ENCODE results near the gene PPM1G. TPM values are rescaled to one million over a fixed set of nuclear protein-coding genes. Genes with fewer than 3 reads are reported as not detected.
A peak's percentile ranks its signal among the peaks of the same experiment; 100 is the strongest.
"Not testable (repeated sequence)": the region's sequence is repeated elsewhere in the genome, so short reads cannot be mapped to it uniquely, and the experiment has no call there.

Gene PPM1G
- polyA plus RNA-seq, 1 donor from 2014 or later, result 80.1 TPM

DNA sequence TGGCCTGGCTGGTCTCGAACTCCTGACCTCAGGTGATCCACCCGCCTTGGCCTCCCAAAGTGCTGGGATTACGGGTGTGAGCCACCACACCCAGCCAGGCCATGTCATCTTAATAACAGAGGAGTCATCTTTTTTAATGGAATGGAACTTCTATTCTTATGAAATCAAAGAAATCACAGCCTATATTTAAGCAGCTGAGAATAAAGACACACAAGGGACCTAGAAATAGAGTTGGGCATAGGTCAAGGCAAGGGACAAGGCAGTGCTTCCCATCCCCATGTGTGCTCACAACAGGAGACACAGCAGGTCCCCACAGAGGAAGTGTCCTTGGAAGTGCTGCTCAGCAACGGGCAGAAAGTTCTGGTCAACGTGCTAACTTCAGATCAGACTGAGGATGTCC, 35.8 kb downstream of the PPM1G start:
- peak overlapping the region in 1 of 4 donors; percentile 77 for H3K4me3 Mint-ChIP-seq
- H3K36me3 Mint-ChIP-seq, result peaks cover 1% of the 10 kb centered on the region
- H3K27me3 Mint-ChIP-seq, result no peaks in the 10 kb centered on the region
- peak overlapping the region in 1 of 3 donors; percentile 53 for H3K27ac Mint-ChIP-seq
- peaks cover 17 to 24% (median 21%) of the 10 kb centered on the region in 3 donors for H3K4me1 Mint-ChIP-seq
- no peaks in the 10 kb centered on the region for H3K9me3 Mint-ChIP-seq

DNA sequence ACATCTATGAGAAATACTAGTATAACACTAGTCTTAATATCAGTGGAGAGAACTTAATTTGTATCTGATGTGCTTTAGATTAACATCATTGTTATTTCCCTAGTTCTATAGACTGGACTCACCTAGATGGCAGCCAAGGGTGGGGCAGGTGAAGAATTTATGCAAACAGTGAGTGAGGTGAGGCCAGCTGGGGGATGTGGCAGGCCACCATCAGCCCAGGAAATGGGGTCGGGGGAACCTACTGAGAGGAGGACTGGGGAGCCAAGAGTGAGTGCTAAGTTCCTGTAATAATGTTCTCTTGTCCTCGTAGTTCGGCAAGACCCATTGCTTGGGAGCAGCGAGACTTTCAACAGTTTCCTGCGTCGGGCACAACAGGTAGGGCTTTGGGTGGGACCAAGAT, 36.5 kb downstream of the PPM1G start:
- no peaks in the 10 kb centered on the region for H3K9me3 Mint-ChIP-seq
- H3K4me1 Mint-ChIP-seq, result peaks cover 17 to 26% (median 25%) of the 10 kb centered on the region in 3 donors
- H3K27me3 Mint-ChIP-seq, result no peaks in the 10 kb centered on the region
- peak overlapping the region; percentile 57 to 94 (median 86) for H3K27ac Mint-ChIP-seq
- peak overlapping the region in 2 of 4 donors; percentile 46 to 77 for H3K4me3 Mint-ChIP-seq
- H3K36me3 Mint-ChIP-seq, result peaks cover 1% of the 10 kb centered on the region

DNA sequence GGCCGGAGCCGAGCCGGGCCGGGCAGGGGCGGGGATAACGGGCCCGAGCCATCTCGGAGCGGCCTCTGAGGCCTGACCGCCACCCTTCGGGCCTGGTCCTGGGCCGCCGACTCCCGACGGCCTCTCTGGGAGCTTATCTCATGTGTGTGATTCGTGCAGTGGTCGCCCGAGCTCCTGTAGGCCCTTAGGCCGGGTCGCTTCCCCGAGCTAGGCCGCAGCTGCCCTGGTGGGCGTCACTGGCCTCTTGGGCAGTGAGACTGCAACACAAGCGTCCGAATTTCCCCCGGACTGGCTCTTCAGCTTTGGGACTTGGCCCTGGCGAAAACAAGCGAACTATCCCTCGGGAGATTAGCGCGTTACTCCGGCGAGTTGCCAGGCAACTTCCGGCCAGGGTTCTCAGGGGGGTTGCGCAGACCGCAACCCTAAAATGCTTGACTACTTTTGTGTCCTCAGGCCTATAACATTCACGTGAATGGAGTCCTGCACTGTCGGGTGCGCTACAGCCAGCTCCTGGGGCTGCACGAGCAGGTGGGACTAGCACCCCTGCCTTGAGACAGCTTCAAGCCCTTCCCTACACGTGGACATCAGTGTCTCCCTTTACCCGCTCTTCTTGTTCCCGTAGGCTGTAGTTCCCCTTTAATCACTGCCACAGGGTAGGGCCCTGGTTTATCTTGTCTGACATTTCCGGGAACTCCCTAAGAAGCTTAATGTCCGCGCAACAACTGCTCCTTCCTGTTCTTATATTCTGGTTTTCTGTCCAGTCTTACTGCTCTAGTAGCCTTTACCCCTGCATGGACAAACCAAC, 38.4 kb downstream of the PPM1G start:
- H3K4me3 Mint-ChIP-seq, result peak overlapping the region; percentile 84 to 100 (median 96)
- no peaks in the 10 kb centered on the region for H3K27me3 Mint-ChIP-seq
- H3K9me3 Mint-ChIP-seq, result no peaks in the 10 kb centered on the region
- peaks cover 4% of the 10 kb centered on the region for H3K36me3 Mint-ChIP-seq
- peak overlapping the region; percentile 71 to 99 (median 95) for H3K27ac Mint-ChIP-seq
- H3K4me1 Mint-ChIP-seq, result peaks cover 17 to 26% (median 25%) of the 10 kb centered on the region in 3 donors

DNA sequence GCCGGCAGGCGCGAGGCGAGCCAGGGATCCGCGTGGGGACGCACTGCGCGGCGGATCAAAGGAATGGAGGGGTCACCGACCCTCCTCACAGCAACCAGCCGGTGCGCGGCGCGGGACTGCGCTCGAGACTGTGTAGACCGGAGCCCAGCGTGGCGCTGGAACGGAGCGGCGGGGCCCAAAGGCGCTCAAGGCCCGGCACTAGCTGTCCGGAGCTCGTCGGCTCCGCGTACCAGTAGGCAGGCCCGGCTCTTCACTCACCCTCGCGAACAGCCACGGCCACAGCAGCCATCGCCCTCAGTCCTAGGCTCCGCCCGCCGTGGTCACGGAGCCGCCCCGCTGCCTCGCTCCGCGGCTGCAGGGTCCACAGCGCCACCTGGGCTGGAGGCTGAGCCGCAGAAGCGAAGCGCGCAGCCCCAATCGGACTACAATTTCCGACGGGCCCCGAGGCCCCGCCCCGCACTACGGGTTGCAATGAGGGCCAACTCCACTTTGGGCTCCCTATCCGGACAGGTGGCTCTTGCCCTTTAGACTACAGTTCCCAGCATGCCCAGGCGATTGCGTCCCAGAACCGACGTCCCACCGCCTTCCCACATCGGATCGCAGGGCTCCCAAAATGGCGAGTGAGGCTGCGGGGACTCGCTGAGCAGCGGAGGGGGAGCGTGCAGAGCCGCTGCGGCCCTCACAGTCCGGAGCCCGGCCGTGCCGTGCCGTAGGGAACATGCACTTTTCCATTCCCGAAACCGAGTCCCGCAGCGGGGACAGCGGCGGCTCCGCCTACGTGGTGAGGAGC, 39.2 kb downstream of the PPM1G start, which contains the start of the genes EIF2B4 and SNX17:
Gene EIF2B4, minus strand, starts transcription at position 313 of the 790 bp plus-strand sequence. Its CDS starts 24 bp downstream, at position 289.
Gene SNX17, plus strand, starts transcription at position 591 of the 790 bp plus-strand sequence. Its CDS starts 128 bp downstream, at position 719.
- Mint-ChIP-seq H3K27ac (peak within 1 kb of the TSS; percentile 71 to 99 (median 95)), H3K9me3 (no peaks in the 10 kb centered on the region), H3K4me1 (peaks cover 17 to 26% (median 25%) of the 10 kb centered on the region in 3 donors), H3K36me3 (peaks cover 4% of the 10 kb centered on the region), H3K4me3 (peak within 1 kb of the TSS; percentile 84 to 100 (median 96)), H3K27me3 (no peaks in the 10 kb centered on the region)

DNA sequence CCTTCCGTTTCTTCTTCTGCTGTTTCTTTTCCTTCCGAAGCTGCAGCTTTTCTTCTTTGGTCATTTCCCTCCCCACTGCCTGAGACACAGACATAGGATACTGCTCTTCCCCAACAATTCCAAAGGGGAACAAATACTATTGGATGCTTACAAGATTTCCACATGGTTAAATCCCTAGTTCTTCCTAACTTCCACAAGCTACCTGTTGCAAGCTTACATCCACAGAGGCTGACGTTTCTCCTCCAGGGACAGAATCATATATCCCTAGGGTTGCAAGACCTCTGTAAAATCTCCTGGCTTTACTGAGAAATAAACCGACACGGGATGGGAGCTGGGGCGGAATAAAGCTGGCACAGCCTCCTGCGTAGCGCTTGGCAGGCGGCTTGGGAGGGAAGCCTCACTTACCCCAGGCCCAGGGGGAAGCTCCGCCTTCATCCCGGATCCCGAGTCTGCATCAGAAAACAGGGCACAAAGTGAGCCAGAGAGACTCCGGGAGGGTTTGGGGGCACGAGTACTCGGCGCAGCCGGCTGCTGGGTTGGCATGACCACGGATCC, 39.8 kb downstream of the PPM1G start:
- peak overlapping the region; percentile 71 to 95 (median 91) for H3K27ac Mint-ChIP-seq
- H3K27me3 Mint-ChIP-seq, result no peaks in the 10 kb centered on the region
- H3K9me3 Mint-ChIP-seq, result no peaks in the 10 kb centered on the region
- peaks cover 4% of the 10 kb centered on the region for H3K36me3 Mint-ChIP-seq
- H3K4me1 Mint-ChIP-seq, result peaks cover 17 to 26% (median 25%) of the 10 kb centered on the region in 3 donors
- H3K4me3 Mint-ChIP-seq, result peak overlapping the region; percentile 84 to 100 (median 95)

DNA sequence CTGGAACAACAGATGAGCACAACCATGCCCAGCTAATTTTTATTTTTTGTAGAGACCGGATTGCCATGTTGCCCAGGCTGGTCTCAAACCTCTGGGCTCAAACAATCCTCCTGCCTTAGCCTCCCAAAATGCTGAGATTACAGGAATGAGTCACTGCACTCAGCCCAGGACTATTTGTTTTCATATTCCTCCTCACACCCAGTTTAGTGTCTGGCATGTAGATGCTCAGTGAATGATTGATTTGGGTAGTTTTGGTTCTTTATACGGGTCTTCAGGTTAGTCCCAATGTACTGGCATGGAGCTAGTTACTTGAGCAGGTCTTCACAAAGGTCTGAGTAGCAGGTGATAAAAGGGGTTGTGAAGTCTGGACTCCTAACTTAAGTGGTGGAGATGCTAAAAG, 45.5 kb downstream of the PPM1G start:
- H3K27ac Mint-ChIP-seq, result peak overlapping the region in 2 of 3 donors; percentile 63 to 65
- H3K4me1 Mint-ChIP-seq, result peaks cover 0 to 7% (median 3%) of the 10 kb centered on the region in 3 donors
- H3K36me3 Mint-ChIP-seq, result peaks cover 3% of the 10 kb centered on the region
- H3K9me3 Mint-ChIP-seq, result no peaks in the 10 kb centered on the region
- H3K4me3 Mint-ChIP-seq, result peak overlapping the region in 1 of 4 donors; percentile 43
- H3K27me3 Mint-ChIP-seq, result no peaks in the 10 kb centered on the region

DNA sequence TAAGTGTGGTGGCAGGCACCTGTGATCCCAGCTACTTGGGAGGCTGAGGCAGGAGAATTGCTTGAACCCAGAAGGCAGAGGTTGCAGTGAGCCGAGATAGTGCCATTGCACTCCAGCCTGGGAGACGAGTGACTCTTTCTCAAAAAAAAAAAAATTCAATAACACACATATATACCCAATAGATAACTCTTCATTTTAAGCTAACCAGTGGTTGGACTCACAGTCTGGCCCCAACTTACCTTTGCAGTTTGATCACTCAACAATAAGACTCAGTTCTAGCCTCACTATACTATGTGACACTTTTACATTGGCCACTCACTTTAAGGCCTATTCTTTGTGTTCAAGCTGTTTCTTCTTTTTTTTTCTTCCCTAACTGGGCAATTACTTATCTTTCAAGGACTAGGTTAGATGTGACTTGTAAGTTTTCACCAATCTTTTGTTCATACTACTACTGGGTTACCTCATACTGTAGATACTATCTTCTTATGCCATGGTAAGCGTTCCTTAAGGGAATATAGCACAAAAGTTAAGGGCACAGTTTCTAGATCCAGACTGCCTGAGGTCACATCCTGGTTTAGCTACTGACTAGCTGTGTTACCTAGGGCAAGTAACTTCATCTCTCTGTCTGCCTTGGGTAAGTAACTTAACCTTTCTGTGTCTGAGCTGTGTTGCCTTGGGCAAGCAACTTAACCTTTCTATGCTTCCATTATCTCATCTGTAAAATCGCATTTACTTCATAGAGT, 46.5 kb downstream of the PPM1G start:
- no peak overlapping the region for H3K27ac Mint-ChIP-seq
- no peaks in the 10 kb centered on the region for H3K9me3 Mint-ChIP-seq
- H3K27me3 Mint-ChIP-seq, result no peaks in the 10 kb centered on the region
- peak overlapping the region in 1 of 4 donors; percentile 19 for H3K4me3 Mint-ChIP-seq
- peaks cover 3% of the 10 kb centered on the region for H3K36me3 Mint-ChIP-seq
- peaks cover 4 to 8% (median 7%) of the 10 kb centered on the region in 3 donors for H3K4me1 Mint-ChIP-seq

DNA sequence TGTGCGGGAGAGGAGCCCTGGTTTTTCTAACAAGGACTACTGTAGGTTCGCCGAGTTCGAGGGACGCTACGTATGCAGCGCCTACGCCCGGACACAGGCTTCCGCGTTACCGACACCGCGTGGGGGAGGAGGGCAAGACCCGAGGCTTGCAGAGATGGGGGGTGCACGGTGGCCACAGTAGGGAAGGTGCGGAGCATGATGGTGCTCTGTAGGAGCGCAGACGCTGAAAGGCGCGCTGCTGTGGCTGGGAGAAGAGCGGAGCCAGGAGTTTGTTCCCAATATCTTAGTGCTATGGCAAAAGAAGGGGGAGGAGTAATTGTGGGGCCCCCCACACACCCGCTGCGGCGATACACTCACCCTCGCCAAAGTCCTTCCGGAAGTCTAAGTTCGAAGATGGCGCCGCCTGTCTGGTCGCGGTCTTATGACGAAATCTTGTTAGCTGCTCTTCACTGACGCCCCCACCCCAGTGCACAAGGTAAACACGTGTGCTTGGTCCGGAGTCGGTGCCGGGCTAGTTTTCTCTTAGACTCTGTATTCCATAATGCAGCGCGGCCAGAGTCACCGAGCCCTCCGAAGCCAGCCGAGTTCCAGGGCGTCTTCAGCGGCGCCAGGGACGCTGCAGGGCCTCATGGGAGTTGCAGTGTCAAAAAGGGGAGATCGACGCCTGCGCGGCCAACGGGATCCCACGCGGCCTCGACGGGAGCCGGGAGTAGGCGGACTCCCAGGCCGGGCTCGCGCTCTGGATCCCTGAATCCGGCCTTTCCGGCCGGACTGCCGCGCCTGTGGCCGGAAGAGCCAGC, 52.8 kb downstream of the PPM1G start, which contains the start of gene GTF3C2:
Gene GTF3C2, minus strand, starts transcription at position 383 of the 800 bp plus-strand sequence. CDS start 13,210 bp downstream, outside the sequence.
- H3K27ac Mint-ChIP-seq, result peak within 1 kb of the TSS; percentile 95 to 99 (median 98)
- H3K9me3 Mint-ChIP-seq, result no peaks in the 10 kb centered on the region
- peaks cover 34 to 44% (median 41%) of the 10 kb centered on the region in 3 donors for H3K4me1 Mint-ChIP-seq
- peak within 1 kb of the TSS; percentile 95 to 99 (median 98) for H3K4me3 Mint-ChIP-seq
- no peaks in the 10 kb centered on the region for H3K27me3 Mint-ChIP-seq
- H3K36me3 Mint-ChIP-seq, result no peaks in the 10 kb centered on the region

DNA sequence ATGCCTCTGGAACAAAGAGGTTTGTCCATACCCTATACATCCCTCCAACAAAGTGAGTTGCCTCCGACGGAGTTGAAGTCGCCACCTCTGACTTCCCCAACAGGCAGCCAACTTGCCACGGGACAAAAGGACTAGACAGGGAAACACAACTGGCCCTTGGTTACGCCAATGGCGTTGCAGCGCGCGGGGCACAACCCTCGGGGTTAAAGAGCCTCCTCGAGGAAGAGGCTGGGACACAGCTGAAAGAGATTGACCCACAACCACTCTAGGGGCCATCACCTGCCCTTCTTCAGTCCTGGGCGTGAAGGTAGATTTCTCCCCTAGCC, 53.4 kb downstream of the PPM1G start:
- Mint-ChIP-seq H3K27me3 (no peaks in the 10 kb centered on the region), H3K27ac (peak overlapping the region; percentile 95 to 99 (median 98)), H3K4me1 (peaks cover 37 to 46% (median 44%) of the 10 kb centered on the region in 3 donors), H3K4me3 (peak overlapping the region; percentile 95 to 99 (median 98)), H3K36me3 (no peaks in the 10 kb centered on the region), H3K9me3 (no peaks in the 10 kb centered on the region)

DNA sequence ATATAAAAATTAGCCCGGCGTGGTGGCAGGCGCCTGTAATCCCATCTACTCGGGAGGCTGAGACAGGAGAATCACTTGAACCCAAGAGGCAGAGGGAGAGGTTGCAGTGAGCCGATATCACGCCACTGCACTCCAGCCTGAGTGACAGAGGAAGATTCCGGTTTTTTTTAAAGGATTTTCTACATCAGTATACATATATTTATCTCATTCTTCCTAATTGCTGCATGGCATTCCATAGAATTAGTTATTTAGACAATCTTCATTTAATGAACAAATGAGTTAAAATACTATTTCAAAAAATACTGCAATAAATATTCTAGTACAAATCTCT, 54.8 kb downstream of the PPM1G start:
- Mint-ChIP-seq H3K4me1 (peaks cover 44 to 51% (median 50%) of the 10 kb centered on the region in 3 donors), H3K9me3 (no peaks in the 10 kb centered on the region)

DNA sequence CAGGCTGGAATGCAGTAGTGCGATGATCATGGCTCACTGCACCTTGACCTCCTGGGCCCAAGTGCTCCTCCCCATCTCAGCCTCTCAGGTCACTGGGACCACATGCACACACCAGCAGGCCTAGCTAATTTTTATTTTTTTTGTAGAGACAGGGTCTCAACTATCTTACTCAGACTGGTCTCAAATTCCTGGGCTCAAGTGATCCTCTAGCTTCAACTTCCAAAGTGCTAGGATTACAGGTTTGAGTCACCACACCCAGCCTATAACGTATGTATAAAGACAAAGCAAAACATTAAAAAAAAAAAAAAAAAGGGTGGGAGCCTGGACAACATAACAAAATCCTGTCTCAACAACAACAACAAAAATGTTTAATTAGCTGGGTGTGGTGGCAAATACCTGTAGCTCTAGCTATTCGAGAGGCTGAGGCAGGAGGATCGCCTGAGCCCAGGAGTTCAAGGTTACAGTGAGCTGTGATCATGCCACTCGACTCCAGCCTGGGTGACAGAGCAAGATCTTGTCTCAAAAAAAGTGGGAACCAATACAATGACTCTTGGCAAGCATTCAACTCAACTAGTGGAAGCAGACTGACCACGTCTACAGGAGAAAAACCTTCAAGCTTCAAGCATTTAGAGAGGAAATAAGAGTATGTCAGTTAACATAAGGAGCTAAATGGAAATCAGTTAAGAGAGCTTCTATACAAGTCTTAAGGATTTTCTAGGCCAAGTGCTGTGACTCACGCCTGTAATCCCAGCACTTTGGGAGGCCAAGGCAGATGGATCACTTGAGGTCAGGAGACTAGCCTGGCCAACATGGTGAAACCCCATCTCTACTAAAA, 55.4 kb downstream of the PPM1G start:
- Mint-ChIP-seq H3K36me3 (peaks cover 3% of the 10 kb centered on the region), H3K4me3 (peak overlapping the region in 2 of 4 donors; percentile 10 to 60), H3K4me1 (peaks cover 46 to 51% (median 50%) of the 10 kb centered on the region in 3 donors), H3K27ac (peak overlapping the region in 1 of 3 donors; percentile 65), H3K9me3 (no peaks in the 10 kb centered on the region), H3K27me3 (no peaks in the 10 kb centered on the region)

More for the DNA sequence above, 54.8 kb downstream of the PPM1G start:
- H3K36me3 Mint-ChIP-seq, result peaks cover 3% of the 10 kb centered on the region
- no peaks in the 10 kb centered on the region for H3K27me3 Mint-ChIP-seq
- peak overlapping the region in 3 of 4 donors; percentile 10 to 98 (median 60) for H3K4me3 Mint-ChIP-seq
- H3K27ac Mint-ChIP-seq, result peak overlapping the region in 1 of 3 donors; percentile 65

DNA sequence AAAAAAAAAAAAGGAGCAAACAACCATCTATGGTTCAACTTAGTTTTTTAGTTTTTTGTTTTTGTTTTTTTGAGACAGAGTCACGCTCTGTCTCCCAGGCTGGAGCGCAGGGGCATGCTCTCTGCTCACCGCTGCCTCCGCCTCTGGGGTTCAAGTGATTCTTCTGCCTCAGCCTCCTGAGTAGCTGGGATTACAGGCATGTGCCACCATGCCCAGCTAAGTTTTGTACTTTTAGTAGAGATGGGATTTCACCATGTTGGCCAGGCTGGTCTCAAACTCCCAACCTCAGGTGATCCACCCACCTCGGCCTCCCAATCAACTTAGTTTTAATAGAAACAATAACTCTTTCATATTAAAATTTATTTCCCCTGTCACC, 56.0 kb downstream of the PPM1G start:
- not testable (repeated sequence) for H3K27ac Mint-ChIP-seq, H3K27me3 Mint-ChIP-seq, H3K9me3 Mint-ChIP-seq, H3K4me3 Mint-ChIP-seq, H3K36me3 Mint-ChIP-seq
- peaks cover 43 to 50% (median 50%) of the 10 kb centered on the region in 3 donors for H3K4me1 Mint-ChIP-seq

Data from IgD-negative memory B cell (primary cell).